NCI-H2081 treated with DMSO at 0.1 percent for 48 hours (cell line): Measurements from ENCODE around the gene MLLT10.

Experiments used
- DNase-seq: peaks from one replicate; lab custom pipeline; 2025; lab: John Stamatoyannopoulos, UW

The MLLT10 gene

GRCh38 chr10:21517134-21518031, 16.6 kb upstream of the MLLT10 start:
- DNase-seq = no peak

DNA sequence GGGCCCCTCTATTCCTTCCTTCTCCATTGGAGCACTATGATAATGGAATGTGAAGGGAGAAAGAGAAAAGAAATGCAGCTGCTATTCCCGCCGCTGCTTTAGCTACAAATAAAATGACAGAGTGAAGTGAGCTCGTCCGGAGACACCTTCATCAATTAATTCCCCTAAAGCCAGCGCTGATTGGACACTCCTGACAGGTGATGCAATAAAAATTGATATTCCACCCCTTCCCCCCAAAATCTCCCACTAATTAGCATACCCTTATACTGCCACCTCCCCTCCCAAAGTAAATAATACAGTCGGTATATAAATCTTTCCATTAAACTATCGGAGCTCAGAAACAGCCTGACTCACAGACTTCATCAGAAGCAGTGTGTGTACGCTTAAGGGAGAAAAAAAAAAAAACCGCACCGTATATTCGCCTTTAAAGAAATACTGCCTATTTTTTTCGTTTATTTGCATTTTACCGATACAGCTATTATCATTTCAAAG, 15.8 kb upstream of the MLLT10 start:
- peak; percentile 70 for DNase-seq

GRCh38 chr10:21518641-21519396, 15.2 kb upstream of the MLLT10 start:
- no peak for DNase-seq

DNA sequence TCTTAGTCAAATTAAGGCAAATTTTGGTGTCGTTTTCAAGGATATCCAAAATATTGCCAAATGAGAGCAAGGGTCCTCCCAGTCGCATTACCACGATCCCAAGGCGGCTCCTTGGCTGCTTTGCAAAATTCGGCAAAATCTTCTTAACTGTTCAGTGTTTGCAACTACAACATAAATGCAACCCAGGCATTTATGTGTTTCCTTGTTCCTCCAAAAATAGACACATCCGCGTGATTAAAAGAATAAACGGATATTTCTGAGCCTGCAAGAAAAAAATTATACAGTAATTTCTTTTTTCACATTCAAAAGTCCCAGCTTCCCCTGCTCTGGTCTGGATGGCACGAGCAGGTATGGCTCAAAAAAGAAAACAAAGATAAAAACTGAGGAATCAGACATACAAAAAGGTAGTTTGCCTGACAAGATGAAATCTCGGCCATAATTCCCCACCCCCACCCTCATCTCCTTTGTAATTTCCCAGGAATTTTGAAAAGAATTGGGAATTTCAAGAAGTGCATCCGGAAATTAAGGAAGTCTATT, 14.6 kb upstream of the MLLT10 start:
- DNase-seq = no peak

DNA sequence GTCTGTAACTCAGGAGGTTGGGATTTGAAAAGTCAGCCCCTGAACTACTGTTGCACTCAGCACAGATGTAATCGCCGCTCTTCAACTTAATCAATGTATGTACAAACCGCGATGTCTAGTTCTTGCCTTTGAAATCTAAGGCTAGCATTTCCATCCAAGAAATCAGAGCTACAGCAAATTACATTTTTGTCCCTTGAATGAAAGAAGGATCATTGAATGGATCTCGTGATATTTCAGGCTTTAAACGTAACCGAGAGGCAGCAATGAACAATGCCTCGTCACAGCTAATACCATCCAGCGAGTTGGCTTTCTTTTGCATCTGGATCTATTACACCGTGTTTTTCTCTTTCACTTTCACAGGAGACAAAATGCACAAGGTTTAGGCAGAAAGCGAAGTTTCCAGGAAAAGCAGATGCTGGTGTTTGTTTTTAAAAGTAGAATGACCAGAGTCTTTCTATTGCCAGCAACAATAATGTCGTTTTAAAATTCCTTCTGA, 14.0 kb upstream of the MLLT10 start:
- DNase-seq = no peak

DNA sequence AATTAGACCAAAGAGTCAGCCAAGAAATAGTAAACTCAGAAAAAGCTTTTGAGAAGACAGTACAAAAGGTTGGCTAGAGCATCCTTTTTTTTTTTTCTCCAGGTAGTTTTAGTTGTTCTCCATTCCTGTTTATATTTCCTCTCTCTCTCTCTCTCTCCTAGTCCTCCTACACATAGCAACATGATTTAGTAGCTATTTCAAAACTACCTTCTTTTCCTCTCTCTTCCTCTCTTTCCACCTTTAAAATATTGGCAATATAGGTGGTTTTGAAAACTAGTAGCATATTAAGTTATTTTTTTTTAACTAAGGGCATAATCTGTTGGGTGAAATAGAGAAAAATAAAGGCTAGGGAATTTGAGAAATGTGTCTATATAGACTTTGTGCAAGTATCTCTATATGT, 13.5 kb upstream of the MLLT10 start:
- no peak for DNase-seq

DNA sequence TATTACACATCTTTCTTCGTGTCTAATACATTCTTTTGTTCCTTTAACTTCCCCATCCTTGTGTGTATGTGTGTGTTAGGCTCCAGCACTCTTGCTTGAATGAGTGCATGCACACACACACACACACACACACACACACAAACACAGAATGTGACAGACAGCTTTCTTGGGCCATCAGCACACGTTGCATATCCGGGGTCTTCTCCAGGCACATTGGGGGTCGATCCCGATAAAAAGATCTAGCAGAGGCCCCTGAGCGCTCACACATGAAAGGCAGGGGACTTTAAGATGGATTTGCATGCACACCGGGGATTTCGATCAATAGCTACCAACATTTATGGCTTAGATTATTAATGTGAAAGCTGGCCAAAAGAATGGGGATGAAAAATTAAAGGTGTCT, 13.1 kb upstream of the MLLT10 start:
- no peak for DNase-seq

GRCh38 chr10:21521751-21522533, 12.1 kb upstream of the MLLT10 start:
- DNase-seq = no peak

GRCh38 chr10:21522631-21523406, 11.2 kb upstream of the MLLT10 start:
- DNase-seq = no peak

DNA sequence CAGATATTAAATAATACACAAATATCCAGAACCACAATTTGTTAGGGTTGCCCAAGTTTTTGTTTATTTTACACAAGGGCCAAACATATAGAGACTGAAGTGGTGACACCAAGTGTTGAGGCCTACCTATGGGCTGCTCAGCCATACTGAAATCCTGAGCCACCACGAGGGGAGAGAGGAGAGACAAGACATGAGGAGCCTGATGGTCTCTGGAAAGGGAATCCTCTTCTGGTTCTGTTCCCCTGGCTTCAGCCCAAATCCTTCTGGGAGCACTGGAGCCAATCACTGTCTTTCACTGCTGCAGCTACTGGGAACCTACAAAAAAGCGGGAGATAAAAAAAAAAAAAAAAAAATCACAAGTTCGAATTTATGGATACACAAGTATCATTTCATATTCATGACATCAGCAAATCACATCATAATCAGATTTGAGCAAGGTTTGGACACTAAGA, 10.4 kb upstream of the MLLT10 start:
- DNase-seq = no peak

DNA sequence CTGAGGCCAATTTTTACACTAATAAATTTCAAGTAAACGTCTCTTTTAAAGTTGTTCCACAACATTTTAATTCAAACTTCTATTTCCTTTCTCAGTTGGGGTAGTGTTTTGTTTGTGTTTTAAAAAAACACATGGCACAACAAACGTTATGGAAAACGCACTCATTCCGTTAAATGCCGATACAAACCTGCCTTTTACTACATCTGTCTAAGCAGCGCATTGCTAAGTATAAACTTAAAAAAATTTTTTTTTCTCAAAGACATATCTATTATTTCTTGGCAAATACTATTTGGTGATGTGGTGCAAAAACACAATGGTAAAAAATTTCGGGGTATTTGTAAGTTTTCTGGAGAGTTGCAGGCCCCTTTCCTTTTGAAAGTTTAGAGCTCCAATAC, 9.9 kb upstream of the MLLT10 start:
- no peak for DNase-seq

- DNase-seq = no peak
Measured at GRCh38 chr10:21524526-21525366, 9.3 kb upstream of the MLLT10 start.

DNA sequence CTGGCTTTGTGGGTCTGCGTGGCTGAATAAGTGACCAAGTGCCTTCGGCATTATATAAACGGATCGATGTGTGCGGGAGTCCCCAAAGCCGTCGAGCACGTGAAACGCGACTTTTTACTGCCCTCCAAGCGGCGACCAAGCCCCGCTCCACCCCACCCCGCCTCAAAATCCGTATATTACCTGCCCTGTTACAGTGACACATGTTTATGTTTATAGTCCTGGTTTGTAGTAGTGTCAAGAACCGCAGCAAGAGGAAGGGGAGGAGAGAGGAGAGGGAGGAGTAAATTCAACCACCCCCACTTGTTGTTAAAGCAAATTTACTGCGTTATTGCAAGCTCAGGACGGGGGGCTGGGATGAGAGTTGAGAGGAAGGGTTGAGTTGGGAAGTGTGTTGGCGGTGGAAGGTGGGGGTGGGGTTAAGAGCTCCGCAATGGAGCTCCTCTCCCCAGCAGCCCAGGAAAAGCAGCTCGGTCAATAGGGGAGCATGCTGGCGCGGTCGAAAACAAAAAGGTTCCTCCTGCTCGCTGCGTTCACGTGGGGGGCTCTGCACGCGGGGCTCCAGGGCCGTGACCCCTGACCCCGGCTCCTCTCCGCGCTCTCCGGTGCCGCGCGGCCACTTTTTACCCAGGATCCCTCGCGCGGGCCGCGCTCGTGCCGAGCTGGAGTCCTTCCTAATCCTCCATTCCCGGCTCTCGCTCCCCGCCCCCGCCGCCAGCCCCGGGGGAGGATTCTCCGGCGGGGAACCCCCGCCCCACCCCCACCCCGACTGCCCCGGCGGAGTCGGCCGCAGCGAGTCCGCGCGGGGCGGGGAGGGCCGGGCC, 8.5 kb upstream of the MLLT10 start, which contains the start of gene SKIDA1:
TSS of gene SKIDA1 (minus strand) at position 316 of the 821 bp plus-strand sequence. CDS start 7,860 bp downstream, outside the sequence.
- peak; percentile 41 for DNase-seq

GRCh38 chr10:21526188-21526859, 7.7 kb upstream of the MLLT10 start:
- DNase-seq = peak; percentile 41

- DNase-seq = no peak
Measured at GRCh38 chr10:21526860-21527597, 7.0 kb upstream of the MLLT10 start.

DNA sequence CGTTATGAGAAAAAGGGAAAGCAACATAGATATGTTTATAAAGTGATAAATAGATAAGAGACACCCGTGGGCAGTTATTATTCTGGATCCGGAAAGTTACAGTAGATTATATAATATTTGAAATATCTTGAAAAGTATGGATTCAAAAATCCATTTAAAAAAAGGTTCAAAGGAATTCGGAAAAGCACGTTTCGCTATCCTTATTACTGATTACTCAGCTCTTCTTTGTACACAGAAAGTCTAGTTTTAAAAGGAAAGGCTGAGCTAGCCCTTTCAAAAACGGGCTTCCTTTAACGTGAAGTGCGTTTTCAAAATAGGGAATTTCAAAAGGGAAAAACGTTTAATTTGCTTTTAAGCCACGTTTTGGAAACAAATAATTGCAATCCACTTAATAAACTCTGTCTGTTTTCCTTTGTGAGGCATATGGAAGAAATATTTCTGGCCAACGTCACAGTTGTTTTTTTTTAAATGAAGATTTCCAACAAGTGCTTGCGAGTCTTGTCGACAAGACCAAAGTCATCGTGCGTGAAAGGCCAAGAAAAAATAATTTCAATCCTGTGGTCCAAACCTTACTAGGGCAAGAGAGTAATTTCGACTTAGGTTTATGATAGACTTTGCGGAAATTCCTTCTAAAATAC, 6.3 kb upstream of the MLLT10 start:
- DNase-seq = no peak
